Raji (cell line): Measurements from ENCODE around the gene AGR3.

ENCODE experiments used
- POLR2A ChIP-seq: IDR thresholded peaks from 2 replicates; pipeline ENCODE4 v1.6.1; 2011; ENCODE audit warnings: low read depth, low read length, control low read depth; ENCODE audit not compliant: insufficient read depth

Gene AGR3

DNA sequence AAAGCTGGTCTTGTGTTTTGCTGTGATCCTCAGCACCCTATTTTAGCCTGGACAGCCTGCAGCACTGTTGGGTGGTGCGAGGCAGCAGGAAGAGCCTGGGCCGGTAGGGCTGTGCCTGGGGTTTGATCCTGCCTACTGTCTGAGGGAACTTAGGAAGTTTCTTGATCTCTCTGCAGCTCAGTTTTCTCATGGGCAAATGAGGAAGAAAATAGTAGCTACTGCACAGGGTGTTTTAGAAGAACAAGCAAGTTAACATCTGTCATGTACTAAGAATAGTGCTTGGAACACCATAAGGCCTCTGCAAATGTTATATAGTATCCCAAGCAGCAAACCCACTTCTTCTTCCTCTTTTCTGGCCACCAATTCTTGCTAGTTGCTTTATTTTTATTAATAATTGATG is 65.0 kb downstream of the AGR3 start:
- TF ChIP-seq POLR2A = no peak

GRCh38 chr7:16815001-16815400 is 66.8 kb downstream of the AGR3 start:
- no peak for TF ChIP-seq POLR2A

- no peak for TF ChIP-seq POLR2A
Observed at GRCh38 chr7:16813232-16813616, 68.6 kb downstream of the AGR3 start.

- TF ChIP-seq POLR2A = no peak
Observed at GRCh38 chr7:16812542-16813231, 69.1 kb downstream of the AGR3 start.

- no peak for TF ChIP-seq POLR2A
Observed at GRCh38 chr7:16811551-16811950, 70.2 kb downstream of the AGR3 start.

- TF ChIP-seq POLR2A = no peak
Observed at GRCh38 chr7:16810573-16810972, 71.2 kb downstream of the AGR3 start.

- TF ChIP-seq POLR2A = no peak
Observed at GRCh38 chr7:16810112-16810511, 71.7 kb downstream of the AGR3 start.
